GM19463 (cell line): ENCODE results near the gene APBB2.
"Not testable (repeated sequence)": the region's sequence is repeated elsewhere in the genome, so short reads cannot be mapped to it uniquely, and the experiment has no call there.

ENCODE experiments used
- ATAC-seq: cut with Tn5 transposase; IDR thresholded peaks from one replicate; pipeline ENCODE4 v1.9.1; 2021; ENCODE audit warnings: mild to moderate bottlenecking, moderate library complexity; ENCODE audit not compliant: unreplicated experiment

The APBB2 gene

DNA sequence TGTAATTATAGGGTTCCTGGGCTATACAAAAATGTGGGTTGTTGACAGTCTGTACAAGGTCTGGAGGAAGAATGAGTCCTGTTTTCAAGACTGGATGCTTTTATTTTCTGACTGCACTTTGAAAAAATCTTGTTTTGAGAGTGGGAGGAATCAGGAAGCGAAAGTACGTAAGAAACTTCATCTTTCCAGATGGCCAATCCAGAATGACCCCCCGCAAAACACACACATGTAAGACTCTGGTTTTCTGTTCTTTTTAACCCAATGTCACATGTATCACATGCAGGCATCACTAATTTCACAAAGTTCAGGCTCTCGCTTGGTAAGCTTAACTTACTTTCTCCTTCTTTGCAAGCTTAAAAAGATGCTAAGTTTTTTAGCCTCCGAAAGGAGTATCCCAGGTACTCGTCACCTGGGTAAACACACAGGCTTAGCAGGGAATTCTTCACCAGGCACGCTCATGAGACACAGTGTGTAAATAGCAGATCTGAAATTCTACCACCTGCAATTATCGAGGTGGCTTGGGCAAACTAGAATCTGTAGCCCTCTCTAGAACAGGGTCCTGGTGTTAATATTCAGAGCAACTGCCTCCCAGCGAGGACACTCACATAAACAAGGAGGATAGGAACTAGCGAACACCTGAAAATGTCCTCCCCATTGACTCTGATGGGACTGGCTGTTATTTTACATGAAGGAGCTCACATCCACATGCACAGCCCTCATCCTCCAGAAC is 373.9 kb downstream of the APBB2 start:
- ATAC-seq = peak; percentile 34

- ATAC-seq = no peak
Observed at GRCh38 chr4:40838742-40839141, 375.6 kb downstream of the APBB2 start.

GRCh38 chr4:40837094-40837870 is 377.1 kb downstream of the APBB2 start:
- no peak for ATAC-seq

DNA sequence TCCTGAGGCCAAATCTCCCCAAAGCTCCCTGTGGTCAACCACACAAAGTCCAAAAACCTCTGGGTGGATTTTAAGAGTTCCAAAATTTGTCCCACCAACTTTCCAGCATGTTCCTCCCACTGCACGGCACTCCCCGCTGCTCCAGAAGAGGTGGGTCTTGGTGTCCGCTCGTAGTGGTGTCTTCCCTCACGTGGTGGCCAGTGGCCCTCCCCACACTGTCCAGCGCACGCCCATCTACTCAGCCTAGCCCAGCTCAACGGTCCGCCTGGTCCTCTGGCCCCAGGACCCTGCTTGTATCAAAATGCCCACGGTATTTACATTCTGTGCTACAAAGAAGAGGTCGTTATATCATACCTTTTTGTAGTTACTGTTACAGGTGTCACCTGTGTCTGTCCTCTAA is 381.1 kb downstream of the APBB2 start:
- ATAC-seq = no peak

DNA sequence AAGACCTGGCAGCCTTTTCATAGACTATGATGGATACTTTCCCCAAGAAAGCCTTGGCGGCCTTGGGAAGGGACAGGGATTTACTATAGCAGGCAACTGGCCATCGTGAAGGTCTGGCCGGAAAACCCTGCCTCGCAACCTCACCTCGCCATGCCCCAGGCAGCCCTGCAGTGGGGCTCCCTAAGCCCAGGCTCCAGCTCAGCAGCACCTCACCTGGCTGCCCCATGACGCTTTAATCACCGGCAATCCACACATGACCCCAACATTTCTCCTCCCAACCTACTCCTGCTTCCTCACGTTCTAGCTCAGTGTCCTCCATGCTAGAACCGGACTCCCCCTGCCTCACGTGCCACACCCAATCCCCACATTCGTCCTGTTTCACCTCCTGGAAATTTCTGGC is 382.2 kb downstream of the APBB2 start:
- no peak for ATAC-seq

DNA sequence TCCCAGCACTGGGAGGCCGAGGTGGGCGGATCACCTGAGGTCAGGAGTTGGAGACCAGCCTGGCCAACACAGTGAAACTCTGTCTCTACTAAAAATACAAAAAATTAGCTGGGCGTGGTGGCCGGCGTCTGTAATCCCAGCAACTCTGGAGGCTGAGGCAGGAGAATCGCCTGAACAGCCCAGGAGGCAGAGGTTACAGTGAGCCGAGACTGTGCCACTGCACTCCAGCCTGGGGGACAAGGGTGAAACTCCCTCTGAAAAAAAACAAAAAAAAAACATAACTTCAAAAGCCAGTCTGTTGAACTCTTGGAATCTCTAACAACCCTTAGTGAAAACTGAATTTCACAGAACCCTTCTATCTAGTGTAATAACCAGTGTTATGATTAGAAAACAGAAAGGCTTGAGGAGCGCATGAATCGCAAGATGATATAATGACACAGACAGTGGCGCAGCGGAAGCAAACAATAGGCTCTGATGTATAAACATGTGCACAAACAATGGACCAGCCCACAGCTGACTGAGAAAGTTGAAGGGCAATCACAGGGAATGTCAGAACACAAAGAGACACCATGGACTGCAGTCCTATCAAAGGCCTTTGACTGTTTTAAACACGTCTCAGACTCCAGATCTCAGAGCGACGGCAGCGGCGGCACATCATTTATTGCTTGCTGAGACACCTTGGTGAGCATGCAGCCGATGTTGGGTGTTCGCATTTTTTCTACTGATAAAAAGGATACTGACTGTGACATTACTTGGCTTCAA is 383.0 kb downstream of the APBB2 start:
- no peak for ATAC-seq

GRCh38 chr4:40829586-40829985 is 384.8 kb downstream of the APBB2 start:
- ATAC-seq = no peak

- ATAC-seq = no peak
Observed at GRCh38 chr4:40828661-40829060, 385.7 kb downstream of the APBB2 start.

GRCh38 chr4:40827758-40828157 is 386.6 kb downstream of the APBB2 start:
- ATAC-seq = no peak

DNA sequence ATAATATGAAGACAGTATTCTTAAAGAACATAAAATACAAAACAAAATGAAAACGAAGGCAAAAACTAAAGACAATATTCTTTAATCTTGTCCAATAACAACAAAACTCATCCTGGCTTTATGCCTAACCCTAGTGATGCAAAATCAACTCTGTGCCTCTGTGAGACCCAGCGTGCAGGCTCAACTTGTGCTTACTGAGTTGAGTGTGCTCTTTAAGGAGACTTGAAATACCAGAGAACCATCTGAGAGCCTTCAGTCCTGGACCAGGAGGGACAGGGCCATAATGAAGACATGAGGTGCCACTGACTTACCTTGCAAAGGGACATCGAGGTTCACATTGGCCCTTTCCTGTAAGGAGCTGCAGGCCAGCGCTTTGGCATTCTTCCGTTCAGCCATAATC is 387.5 kb downstream of the APBB2 start:
- ATAC-seq = no peak

DNA sequence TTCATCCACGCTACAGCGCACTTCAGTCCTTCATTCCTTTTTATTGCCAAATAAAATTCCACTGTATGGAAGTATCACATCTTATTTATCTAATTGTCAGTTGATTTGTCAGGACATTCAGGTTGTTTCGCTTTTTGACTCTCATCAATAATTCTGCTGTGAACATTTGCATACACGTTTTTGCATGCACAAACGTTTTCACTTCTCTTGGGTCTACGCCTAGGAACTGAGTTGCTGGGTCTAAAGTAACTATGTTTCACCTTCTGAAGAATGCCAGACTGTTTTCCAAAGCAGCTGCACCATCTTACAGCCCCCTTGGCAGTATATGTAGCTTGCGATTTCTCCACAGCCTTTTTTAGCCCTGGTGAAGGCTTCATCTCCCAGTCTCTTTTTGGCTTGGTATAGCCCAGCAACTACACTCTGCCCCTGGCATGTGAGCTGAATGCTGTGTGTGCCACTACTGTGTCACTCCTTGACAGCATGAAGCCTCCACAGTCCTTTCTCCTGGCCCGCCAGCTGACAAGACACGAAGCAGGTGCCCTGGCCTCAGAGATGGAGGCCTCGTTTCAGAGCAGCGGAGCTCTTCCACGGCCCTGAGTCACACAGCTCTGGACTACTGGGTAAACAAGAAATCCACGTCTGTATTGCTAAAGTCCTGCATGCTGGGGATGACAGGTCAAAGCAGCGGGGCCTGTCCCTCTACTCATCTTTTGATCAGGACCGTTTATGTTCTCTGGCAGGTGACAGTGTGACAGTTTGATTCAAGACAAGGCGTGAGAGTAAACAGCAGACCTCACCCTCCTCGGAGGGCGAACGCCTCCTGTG is 389.1 kb downstream of the APBB2 start:
- ATAC-seq = no peak

GRCh38 chr4:40822420-40823166 is 391.7 kb downstream of the APBB2 start:
- ATAC-seq = no peak

GRCh38 chr4:40820101-40820500 is 394.2 kb downstream of the APBB2 start:
- ATAC-seq = no peak

GRCh38 chr4:40817157-40817556 is 397.2 kb downstream of the APBB2 start:
- not testable (repeated sequence) for ATAC-seq

GRCh38 chr4:40812856-40813255 is 401.5 kb downstream of the APBB2 start:
- no peak for ATAC-seq

DNA sequence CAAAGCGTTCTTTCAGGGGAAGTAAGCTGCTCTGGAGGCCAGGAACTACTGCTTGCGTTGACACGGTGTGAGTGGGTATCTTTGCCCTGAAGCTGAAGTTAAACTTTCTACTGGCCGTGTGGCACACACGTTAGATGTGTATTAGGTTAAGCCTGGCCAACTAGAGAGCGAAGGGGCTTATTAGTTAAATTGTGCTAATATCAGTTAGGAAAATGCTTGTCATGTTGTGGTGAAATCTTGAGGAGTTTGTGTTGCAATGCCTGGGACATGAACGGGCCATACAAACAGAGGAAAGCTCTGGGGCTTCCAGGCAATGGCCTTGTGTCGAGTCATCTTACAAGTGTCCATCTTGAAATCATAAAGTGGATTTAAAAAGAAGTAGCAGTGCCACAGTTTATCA is 402.0 kb downstream of the APBB2 start:
- no peak for ATAC-seq

GRCh38 chr4:40811956-40812355 is 402.4 kb downstream of the APBB2 start:
- ATAC-seq = no peak

GRCh38 chr4:40808926-40809457 is 405.4 kb downstream of the APBB2 start:
- no peak for ATAC-seq

DNA sequence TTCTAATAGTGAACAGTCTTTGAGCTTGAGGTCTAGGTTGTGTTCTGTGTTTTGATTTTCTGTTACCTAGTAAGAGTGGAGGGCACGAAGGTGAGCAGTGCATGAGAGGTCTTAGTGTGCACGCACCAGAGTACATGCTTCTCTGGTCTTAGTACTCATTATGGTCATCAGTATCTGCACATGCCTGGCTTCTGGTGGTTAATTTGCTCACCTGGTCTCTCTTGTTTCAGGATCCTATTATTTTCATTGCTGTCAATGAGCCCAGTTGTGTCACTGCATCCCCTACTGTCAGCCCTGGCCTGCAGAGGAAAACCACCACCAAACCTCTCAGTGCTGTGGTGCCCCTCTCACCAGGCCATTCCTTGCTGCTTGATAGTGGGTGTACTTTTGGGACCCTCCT is 409.7 kb downstream of the APBB2 start:
- no peak for ATAC-seq

GRCh38 chr4:40800064-40800463 is 414.3 kb downstream of the APBB2 start:
- ATAC-seq = no peak
